Suprapubic skin (tissue), 3 donors: ENCODE data around the gene NOP14.

Source experiments
- CTCF ChIP-seq, 2 donors: fragments of 200-600 bp in 1 of 2; fragments of 450-650 bp in 1 of 2; sonication (generic) in 1 of 2; IDR thresholded peaks; one replicate each; pipeline ENCODE4 v1.5.1; 2016 to 2019; ENCODE audit warnings: antibody characterized with exemption in 2 of 2, mild to moderate bottlenecking in 1 of 2, moderate library complexity in 1 of 2
- EP300 ChIP-seq: sonication (generic); formaldehyde crosslinking; IDR thresholded peaks from one replicate; pipeline ENCODE4 v1.6.1; 2017; ENCODE audit warnings: antibody characterized with exemption

DNA sequence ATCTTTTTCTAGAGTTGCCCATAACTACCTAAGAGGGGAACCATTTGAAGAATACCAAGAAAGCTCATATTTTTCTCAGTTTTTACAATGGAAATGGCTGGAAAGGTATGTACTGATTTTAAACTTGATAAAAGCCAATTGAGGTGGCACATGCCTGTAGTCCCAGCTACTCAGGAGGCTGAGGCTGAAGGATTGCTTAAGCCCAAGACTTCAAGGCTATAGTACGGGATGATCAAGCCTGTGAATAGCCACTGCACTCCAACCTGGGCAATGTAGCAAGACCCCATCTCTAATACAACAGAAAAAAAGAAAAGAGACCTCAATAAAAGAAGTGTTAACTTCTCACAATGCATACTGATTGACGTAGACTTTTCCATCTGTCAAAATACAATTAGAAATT is 44.5 kb upstream of the NOP14 start:
- no peak for TF ChIP-seq CTCF (IDR thresholded peaks at IDR 0.05)
- TF ChIP-seq EP300 = no peak
